GM23248 (cell line): ENCODE data around the gene SMARCC1.

ENCODE experiments used
- EZH2 ChIP-seq: fragments of 200-600 bp; sonication (generic); IDR thresholded peaks from 2 replicates; pipeline ENCODE4 v1.6.1; 2018; ENCODE audit warnings: antibody characterized with exemption, mild to moderate bottlenecking; ENCODE audit not compliant: insufficient read depth, poor library complexity, severe bottlenecking
- EZH2phosphoT487 ChIP-seq: fragments of 200-600 bp; sonication (generic); IDR thresholded peaks from 2 replicates; pipeline ENCODE4 v1.6.1; 2018; ENCODE audit warnings: antibody characterized with exemption, moderate library complexity, mild to moderate bottlenecking, low read depth; ENCODE audit not compliant: insufficient read depth

- TF ChIP-seq EZH2 (no peak), EZH2phosphoT487 (no peak)
These were observed 158.8 kb downstream of the SMARCC1 start for GRCh38 chr3:47622671-47623461.
